Left lung (tissue), 10 donors: ENCODE data around the gene LCN2. TPM values are rescaled to one million over a fixed set of nuclear protein-coding genes. Genes with fewer than 3 reads are reported as not detected.

Experiments used
- ATAC-seq: fragments of 200-7000 bp; cut with Tn5 transposase; one replicate; pipeline ENCODE4 v1.9.1; 2020; ENCODE audit warnings: moderate library complexity
- DNase-seq, 4 donors: peaks; one replicate each; pipeline ENCODE4 v3.0.0-alpha.2; 2013 to 2020
- H3K27ac ChIP-seq, 2 donors: fragments of 200-600 bp; sonication (generic) in 1 of 2; one replicate each; pipeline versions ENCODE4 v1.5.0 to v1.8.0; 2020 to 2021
- H3K27me3 ChIP-seq, 2 donors: fragments of 200-600 bp; sonication (generic) in 1 of 2; one replicate each; pipeline versions ENCODE4 v1.5.0 to v1.8.0; 2020 to 2021
- H3K36me3 ChIP-seq, 2 donors: fragments of 200-600 bp; sonication (generic) in 1 of 2; one replicate each; pipeline versions ENCODE4 v1.5.0 to v1.8.0; 2020 to 2021
- H3K4me1 ChIP-seq, 2 donors: fragments of 200-600 bp; one replicate each; pipeline ENCODE4 v1.8.0; 2021
- H3K4me3 ChIP-seq, 2 donors: fragments of 200-600 bp; sonication (generic) in 1 of 2; one replicate each; pipeline versions ENCODE4 v1.5.0 to v1.8.0; 2020 to 2021; ENCODE audit warnings: mild to moderate bottlenecking in 1 of 2
- H3K9me3 ChIP-seq, 2 donors: fragments of 200-600 bp; sonication (generic) in 1 of 2; one replicate each; pipeline versions ENCODE4 v1.5.0 to v1.8.0; 2020 to 2021
- CTCF ChIP-seq, 2 donors: fragments of 200-600 bp; sonication (generic) in 1 of 2; IDR thresholded peaks; one replicate each; pipeline versions ENCODE4 v1.5.0 to v1.8.0; 2021; ENCODE audit warnings: antibody characterized with exemption in 2 of 2
- intact Hi-C, 2 donors: fragments of 100-400 bp; cut with DNase I; formaldehyde crosslinking; loops; one replicate each; pipeline versions ENCODE4 v1.11.2 to v1.14.2; 2022
- polyA plus RNA-seq, 6 donors: library from polyadenylated mRNA; unstranded; fragments of 120-200 nt; gene quantifications; one replicate each; pipeline ENCODE4 v1.2.1, GENCODE V29; 2013; ENCODE audit not compliant: insufficient read length in 6 of 6
- total RNA-seq, 2 donors: library from RNA; stranded (reverse); fragmentation: NEBNext Ultra II Directional; extraction: Animal tissue kit (Norgen Biotek cat#: 25700); gene quantifications; one replicate each; pipeline ENCODE4 v1.2.1, GENCODE V29; 2021
- donor health status: DM: no; HTN: yes; CAD: no.
- donor health status: DM: no; HTN: no; CAD: no.

LCN2 gene
- total and polyA plus RNA-seq, 8 donors = 1.3 to 155 (median 2.4) TPM

DNA sequence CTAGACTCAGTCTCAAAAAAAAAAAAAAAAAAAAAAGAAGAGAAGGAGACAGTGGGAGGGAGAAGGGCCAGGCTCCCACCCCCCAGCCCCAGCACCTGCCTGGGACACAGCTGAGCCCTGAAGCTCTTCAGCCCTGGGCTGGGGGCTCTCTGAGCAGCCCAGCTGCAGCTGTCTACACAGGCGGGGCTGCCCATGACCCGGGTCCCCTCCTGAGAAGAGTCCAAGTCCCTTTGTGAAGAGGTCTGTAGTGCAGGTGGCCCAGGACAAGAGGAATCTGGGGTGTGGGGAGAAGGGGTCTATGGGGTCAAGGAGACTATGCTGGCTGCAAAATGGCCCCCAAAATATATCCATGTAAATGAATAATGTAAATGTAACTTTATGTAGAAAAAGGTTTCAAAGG is 6.7 kb upstream of the LCN2 start:
- Histone ChIP-seq H3K9me3 (no peaks in the 10 kb centered on the region), H3K4me1 (peaks cover 0 to 20% of the 10 kb centered on the region in 2 donors), H3K4me3 (no peak overlapping the region), H3K27ac (no peak overlapping the region), H3K27me3 (no peaks in the 10 kb centered on the region), H3K36me3 (no peaks in the 10 kb centered on the region)
- peak in 1 of 4 donors; percentile 41 for DNase-seq
- intact Hi-C loops = no loop called here
- ATAC-seq = no peak
- no peak for TF ChIP-seq CTCF (IDR thresholded peaks at IDR 0.05)

DNA sequence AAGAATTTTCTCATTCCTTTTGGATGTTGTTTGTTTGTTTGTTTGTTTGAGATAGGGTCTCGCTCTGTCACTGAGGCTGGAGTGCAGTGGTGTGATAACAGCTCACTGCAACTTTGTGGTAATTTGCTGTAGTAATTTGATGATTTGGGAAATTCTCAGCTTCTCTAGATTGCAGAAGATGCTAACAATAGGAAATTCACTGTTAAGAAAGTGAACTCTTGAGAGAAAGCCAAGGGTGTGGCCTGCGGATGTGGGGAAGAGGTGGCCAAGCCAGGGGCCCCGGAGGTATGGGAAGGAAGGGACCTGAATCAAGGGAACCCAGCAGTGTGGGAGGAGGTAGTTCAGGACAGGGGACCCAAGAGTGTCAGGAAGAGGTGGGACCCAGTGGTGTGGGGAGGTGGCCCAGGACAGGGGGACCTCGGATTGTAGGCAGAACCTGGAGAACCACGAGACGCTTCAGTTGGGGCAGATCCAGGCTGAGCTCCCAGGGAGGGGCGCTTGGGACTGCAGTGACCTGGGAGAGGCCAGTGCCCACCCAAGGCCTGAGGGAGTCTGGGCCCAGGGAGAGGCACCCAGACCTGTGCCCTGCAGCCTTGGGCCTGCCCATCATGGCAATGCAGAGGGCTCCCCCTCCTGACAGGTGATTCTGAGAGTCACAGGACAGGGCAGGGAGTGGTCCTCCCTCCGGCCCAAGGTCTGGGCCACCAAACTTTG is 5.6 kb upstream of the LCN2 start:
- peak overlapping the region in 1 of 2 donors; percentile 54 for H3K27ac ChIP-seq
- H3K4me1 ChIP-seq = peaks cover 0 to 24% of the 10 kb centered on the region in 2 donors
- no peak overlapping the region for H3K4me3 ChIP-seq
- TF ChIP-seq CTCF (IDR thresholded peaks at IDR 0.05) = no peak
- DNase-seq (peak in 1 of 4 donors; percentile 64), ATAC-seq (no peak)
- intact Hi-C loops = no loop called here
- H3K27me3 ChIP-seq = no peaks in the 10 kb centered on the region
- no peaks in the 10 kb centered on the region for H3K9me3 ChIP-seq
- H3K36me3 ChIP-seq = no peaks in the 10 kb centered on the region

- Histone ChIP-seq H3K36me3 (no peaks in the 10 kb centered on the region), H3K4me1 (peaks cover 0 to 32% of the 10 kb centered on the region in 2 donors), H3K4me3 (no peak overlapping the region), H3K27me3 (no peaks in the 10 kb centered on the region), H3K9me3 (no peaks in the 10 kb centered on the region), H3K27ac (peak overlapping the region in 1 of 2 donors; percentile 54)
- ATAC-seq (no peak), DNase-seq (peak in 1 of 4 donors; percentile 65)
- no peak for TF ChIP-seq CTCF (IDR thresholded peaks at IDR 0.05)
- intact Hi-C loops = no loop called here
Measured at GRCh38 chr9:128144239-128145181, 4.7 kb upstream of the LCN2 start.

DNA sequence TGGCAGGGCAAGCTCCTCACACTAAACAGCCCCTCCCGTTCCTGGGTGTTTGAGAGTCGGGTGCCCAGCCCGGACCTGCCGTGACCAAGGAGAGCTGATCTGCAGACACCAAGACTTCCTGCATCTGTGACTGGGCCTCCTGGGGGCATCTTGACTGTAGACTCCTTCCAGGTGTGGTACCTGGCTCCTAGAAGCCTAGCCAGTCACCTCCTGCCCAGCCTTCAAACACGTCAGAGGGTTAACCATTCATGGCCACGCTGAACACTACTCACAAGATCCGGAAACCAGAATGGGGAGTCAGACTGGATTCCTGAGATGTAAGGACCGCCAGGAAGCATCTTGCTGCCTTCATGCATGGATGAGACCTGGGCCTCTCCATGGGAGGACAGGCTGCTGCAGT is 3.7 kb upstream of the LCN2 start:
- Histone ChIP-seq H3K27ac (no peak overlapping the region), H3K4me3 (no peak overlapping the region), H3K9me3 (no peaks in the 10 kb centered on the region), H3K27me3 (no peaks in the 10 kb centered on the region), H3K36me3 (no peaks in the 10 kb centered on the region), H3K4me1 (peaks cover 0 to 42% of the 10 kb centered on the region in 2 donors)
- intact Hi-C loops = no loop called here
- no peak for TF ChIP-seq CTCF (IDR thresholded peaks at IDR 0.05)
- DNase-seq = peak in 2 of 4 donors; percentile 50 to 85
- ATAC-seq = no peak

DNA sequence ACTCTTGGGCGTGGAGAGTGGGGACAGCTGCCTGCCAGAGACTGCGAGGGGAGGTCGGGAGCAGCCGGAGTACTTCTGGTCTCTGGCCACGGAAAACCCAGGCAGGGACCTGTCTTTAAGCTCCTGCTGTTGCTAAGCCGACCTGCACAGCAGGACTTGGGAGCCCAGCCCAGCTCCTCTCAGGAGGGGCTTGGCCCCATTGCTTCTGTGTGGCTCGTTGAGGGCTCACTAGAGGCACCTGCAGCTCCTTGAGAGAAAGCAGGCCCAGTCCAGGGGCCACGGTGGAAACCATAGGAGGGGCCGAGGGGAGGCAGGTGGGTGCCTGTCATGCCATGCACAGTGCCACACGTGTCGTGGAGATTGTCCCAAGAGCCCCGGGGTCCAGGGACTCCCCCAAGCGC is 3.3 kb upstream of the LCN2 start:
- no peak for TF ChIP-seq CTCF (IDR thresholded peaks at IDR 0.05)

More for the DNA sequence above, 3.3 kb upstream of the LCN2 start:
- intact Hi-C loops = no loop called here
- Histone ChIP-seq H3K27me3 (no peaks in the 10 kb centered on the region), H3K4me3 (no peak overlapping the region), H3K27ac (no peak overlapping the region), H3K36me3 (no peaks in the 10 kb centered on the region), H3K4me1 (peaks cover 0 to 46% of the 10 kb centered on the region in 2 donors), H3K9me3 (no peaks in the 10 kb centered on the region)
- ATAC-seq (no peak), DNase-seq (peak in 2 of 4 donors; percentile 44 to 52)
